ENCODE data around the gene MAP3K3.
A peak's percentile ranks its signal among the peaks of the same experiment; 100 is the strongest.

The MAP3K3 gene

DNA sequence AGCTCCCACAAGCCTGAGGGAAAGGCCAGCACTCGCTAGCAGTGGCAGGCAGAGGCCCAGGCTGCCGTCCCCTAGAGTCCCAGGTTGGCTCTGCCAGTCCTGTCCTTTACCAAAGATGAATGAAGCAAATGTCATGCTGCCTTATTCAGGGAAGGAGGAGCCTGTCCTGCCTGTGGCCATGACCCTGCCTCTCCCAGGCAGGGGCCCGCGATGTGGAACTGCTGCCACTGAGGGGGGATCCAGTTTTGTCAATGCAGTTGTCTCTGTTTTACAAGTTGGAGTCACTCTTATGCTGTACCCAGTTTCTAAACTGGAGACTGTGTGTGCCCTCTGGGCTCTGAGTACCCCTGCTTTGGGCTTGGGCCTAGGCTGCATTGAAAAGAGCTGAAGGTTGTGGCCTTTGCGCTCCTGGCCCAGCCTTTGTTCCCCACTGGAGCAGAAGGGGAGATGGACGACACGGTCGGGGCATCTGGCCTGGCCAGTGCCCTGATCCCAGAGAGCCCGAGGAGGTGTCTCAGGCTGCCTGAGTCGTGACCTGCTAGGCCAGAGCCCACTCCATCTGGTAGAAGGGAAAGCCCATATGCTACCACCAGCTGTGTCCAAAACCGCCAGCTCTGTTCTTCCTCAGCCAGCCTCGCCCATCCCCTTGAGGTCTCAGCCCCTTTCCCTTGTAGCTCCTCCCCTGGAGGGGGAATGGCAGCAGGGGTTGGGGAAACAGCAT is 72.2 kb downstream of the MAP3K3 start:
- no peak for DNase-seq

DNA sequence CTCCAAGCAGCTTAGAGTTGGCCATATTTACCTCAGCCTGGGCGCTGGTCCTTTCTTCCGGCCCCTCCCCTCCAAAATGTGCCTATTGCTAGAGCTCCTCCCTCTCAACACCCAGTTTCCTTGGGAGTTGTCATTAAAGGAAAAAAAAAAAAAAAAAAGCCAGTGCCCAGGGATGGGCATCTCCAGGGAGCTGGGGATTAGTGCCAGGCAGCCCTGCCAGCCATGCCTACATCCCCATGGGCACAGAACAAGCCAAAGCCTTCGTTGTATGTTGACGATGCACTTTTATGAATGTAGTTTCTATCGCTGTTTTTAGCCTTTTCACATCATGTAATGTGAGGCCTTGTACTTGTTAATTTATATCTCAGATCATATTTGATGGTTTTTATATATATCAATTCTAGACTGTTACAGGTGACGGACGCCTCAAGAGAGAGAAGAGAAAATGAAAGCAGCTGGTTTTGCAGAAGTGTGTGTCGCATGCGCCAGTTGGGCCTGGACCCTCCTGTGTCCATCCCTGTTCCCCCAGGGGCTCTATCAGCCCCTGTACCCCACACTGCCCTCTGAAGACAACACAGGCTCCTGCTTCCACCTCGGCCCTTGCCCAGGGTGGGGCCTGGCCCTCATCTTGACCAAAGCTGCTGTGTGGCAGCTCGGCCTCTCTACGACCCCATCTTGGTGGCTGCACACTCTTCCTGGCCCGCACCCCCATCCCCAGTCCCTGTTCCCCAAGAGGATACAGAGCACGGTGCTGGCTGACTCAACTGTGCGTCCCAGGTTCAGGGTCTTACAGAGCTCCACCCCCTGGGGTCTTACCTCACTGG is 72.9 kb downstream of the MAP3K3 start:
- no peak for DNase-seq

- no peak for DNase-seq
Measured at GRCh38 chr17:63695889-63696288, 73.7 kb downstream of the MAP3K3 start.

DNA sequence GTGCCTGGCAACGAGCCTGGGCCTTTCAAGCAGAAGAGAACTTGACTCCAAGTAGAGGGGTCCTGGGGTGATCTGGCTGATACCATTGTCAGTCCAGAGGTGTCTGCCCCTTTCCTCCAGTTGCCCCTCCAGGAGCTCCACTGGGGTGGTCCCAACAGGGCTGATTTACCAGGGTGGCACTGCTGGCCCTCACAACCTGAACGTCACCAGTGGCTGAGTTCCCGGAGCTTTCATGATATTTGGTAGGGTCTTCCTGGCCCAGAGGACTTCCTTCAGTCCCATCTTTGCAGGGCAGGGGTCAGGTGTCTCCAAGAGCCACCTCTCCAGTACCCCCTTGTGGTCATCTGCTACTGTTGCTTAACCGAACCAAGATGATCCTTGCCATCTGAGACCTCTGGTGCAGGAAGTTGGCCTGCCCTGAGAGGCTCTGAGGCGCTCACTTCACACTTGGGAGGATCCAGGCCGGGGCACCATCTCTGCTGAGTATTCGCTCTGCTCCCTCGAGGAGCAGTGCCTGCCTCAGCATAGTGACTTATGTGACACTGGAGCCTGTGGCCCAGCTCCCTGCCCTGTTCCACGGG is 74.3 kb downstream of the MAP3K3 start:
- DNase-seq: no peak

GRCh38 chr17:63697341-63698286 is 75.4 kb downstream of the MAP3K3 start:
- peak; percentile 33 for DNase-seq

GRCh38 chr17:63698381-63698885 is 76.2 kb downstream of the MAP3K3 start:
- DNase-seq: peak; percentile 24

GRCh38 chr17:63698886-63699637 is 76.8 kb downstream of the MAP3K3 start:
- DNase-seq: peak; percentile 78

DNA sequence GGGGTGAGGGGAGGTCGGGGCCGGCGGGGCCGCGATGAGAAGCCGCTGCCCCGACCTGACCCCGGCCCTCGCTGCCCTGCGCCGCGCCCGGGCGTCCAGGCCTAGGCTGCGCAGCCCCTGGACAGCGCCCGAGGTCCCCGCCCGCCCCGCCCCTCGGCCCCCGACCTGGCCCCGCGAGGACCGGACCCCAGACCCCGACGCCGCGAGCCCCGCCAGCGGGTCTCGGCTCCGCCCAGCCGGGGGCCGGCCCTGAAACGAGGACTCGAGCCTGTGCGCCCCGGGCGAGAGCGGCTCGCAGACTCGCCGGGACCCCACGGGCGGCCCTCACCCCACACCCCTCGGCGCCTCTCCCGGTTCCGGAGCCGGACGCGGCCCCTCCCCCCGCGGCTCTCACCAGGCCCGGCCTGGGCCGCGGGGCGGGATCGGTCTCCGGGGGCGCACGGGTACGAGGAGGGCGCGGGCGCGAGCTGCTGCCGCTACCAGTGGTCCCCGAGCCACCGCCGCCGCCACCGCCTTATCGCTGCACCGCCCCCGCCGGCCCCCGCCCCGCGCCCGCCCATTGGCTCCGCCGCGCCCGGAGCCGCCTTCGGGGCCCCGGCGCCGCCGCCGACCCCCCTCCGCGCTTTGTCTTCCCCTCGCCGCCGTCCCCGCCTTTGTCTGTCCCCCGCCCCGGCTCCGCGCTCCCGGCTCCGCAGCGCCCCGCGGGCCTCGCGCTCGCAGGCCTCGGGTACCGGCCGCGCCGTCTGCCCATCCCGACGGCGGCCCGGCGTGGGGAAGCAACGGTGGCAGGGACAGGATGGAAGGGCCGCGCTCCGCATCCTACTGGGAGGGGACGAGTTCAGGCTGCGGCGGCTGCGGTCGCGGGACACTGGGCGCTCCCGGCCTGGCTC is 77.7 kb downstream of the MAP3K3 start, which contains the start of gene LIMD2:
Gene LIMD2, minus strand, starts transcription at position 488 of the 890 bp plus-strand sequence. CDS start 827 bp downstream, outside the sequence.
- DNase-seq: peak; percentile 86

GRCh38 chr17:63700528-63701455 is 78.6 kb downstream of the MAP3K3 start:
- DNase-seq: peak; percentile 55

DNA sequence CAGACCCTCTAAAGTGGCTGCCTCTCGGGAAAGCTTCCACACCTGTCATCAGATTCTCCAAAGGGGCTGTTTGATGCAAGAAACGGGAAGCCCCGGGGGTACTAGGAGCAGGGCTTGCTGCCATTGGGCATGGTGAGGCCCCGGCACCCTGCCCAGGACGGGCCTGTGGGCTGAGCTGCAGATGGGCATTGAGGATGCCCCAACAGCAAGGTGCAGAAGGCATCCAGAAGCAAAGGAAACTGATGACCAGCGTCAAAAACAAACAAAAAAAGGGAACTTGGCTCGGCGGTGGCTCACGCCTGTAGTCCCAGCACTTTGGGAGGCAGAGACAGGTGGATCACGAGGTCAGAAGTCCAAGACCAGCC is 79.2 kb downstream of the MAP3K3 start:
- DNase-seq: no peak

- peak; percentile 50 for DNase-seq
Measured at GRCh38 chr17:63701868-63702720, 79.9 kb downstream of the MAP3K3 start.

DNA sequence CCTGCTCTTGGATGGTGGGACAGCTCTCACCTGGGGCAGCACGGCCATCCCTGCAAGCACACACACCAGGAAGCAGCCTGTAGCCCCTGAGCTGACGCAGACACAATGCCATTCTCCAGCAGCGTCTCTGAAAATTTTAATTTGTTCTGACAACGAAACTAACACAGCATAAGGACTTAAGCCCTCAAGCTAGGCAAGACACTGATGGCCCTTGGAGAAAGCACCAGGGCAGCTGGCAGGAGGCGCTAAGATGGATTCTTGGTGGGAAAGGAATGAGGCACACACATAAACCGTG is 80.5 kb downstream of the MAP3K3 start:
- no peak for DNase-seq

- DNase-seq: no peak
Measured at GRCh38 chr17:63703029-63703428, 80.8 kb downstream of the MAP3K3 start.

- DNase-seq: no peak
Measured at GRCh38 chr17:63703556-63704258, 81.5 kb downstream of the MAP3K3 start.

GRCh38 chr17:63704259-63704576 is 82.0 kb downstream of the MAP3K3 start:
- DNase-seq: no peak

- no peak for DNase-seq
Measured at GRCh38 chr17:63704836-63705235, 82.6 kb downstream of the MAP3K3 start.

DNA sequence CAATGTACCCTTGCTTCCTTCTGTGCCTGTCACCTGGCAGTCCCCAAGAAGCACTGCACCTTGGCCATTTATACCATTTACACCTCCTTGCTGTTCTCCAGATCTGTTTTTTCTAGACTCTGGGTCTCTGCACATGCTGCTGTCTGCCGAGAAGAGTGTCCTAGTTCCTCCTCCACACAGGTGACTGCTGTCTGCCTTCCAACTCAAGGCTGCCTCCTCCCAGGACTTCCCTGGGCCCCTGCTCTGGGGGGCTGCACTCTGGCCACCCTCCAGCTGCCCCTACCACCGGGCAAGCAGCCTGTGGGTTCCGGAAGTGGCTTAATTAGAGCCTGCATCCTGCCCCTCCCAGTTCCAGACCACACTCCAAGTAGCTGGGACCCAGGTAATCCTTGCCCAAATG is 83.4 kb downstream of the MAP3K3 start:
- no peak for DNase-seq

Measured in activated gamma-delta T cell (primary cell).